ENCODE results near the gene SLC38A1.
"Not testable (repeated sequence)": the region's sequence is repeated elsewhere in the genome, so short reads cannot be mapped to it uniquely, and the experiment has no call there.

Gene SLC38A1

DNA sequence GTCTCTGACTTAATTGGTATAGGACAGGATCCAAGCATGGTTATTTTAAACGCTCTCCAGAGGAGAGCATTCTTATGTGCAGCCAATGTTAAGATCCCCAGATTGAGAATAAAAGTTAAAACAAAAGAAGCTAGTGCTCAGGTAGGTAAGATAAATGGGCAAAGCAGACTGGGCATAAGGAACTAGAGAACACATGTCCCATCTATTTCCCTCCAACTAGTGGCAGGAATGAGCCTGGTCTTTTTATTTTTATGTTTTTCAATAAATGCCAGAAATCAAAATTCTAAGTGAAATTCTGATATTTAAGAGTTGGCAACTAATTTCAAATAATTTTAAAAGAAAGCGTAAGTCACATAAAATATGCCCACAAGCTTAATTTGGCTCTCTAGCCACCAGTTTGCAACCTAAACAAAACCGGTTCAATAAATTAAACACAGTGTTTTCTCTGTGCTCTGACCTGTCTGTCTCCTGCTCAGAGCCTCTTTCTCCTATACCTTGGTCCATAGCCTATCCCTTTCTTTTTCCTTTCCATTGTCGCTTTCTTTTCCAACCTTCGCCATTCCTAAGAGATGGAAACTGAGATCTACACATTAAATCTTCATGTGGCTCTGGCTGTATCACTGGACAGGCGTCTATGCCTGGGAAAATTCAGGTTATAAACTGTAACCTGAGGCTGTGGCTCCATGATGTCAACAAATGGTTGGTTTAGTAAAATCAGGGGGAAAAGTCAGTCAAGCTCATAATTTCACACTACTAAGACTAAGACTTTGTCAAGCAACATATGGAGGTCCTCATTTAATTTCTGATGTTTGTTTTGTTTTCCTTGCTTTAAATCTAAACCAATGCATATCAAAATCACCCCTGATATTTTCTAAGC, 5.5 kb downstream of the SLC38A1 start:
- DNase-seq: no peak

DNA sequence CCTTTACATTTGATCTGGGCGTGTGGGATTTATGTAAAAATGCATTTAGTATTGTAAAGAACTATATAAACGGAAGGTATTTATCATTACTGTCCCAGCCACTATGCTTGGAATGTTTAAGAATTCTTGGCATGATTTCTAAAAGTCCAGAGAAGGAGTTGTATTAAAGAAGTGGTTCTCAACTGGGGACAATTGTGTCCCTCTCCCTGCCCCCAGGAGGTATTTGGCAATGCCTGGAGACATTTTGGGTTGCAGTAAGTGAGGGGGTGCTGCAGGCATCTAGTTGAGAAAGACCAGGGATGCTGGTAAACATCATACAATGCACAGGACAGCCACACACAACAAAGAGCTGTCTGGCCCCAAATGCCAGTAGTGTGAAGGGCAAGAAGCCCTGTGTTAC, 7.2 kb downstream of the SLC38A1 start:
- no peak for DNase-seq

DNA sequence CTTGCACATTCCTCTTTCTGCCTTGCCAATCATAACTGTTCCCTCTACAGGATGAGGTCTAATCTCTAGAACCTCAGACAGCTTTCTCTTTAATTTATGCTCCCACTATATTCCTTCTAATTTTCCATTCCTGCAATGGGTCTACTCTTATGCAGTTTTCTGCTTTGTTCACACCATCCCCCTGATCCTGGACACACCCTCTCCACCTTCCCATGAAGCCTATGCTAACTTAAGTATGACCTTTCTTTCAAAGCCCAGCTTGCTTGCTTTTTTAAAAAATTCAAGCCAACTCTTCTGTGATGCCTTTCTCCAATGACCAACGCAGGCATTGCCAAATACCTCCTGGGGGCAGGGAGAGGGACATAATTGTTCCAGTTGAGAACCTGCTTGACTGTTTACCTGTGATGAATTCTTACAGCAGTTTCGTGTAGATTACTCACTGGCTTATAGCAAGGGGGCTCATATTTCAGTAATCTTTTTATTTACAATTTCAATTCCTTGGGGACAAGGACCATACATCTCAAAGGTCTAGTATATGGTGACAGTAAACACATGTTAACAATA, 7.8 kb downstream of the SLC38A1 start:
- DNase-seq: peak in 2 of 3 experiments; percentile 25 to 65

DNA sequence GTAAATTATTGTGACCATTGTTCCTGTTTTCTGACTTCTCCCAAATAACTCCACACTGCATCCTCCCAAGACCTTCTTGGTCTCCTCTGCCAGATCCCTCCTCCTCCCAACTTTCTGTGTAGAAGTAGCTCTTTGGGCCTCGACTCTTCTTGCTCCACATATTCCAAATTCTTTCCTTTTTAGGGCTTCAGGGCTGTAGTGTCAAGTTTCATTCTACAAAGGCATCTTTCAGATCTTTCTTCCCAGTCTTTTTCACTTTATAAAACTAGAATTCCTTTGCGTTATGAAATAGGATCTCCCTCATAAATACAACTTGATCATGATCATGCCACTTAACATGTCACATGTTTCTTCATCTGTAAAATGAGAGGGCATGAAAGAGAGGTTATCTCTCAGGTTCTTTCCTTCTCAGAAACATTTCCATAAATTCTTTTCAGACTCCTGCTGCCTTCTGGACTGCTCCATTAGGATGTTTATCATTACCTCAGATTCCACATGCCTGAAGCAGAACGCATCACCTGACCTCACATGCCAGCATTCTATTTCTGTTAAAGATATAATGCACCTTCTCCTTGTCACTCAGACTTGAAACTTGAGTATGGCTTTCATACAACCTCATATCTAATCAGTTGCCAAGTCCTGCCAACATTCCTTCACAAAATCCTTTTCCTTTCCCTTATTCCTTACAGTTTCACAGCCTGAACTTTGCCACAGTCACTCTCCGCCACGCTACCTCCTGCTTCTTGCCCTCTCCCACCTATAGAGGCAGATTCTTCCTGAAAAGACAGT, 8.5 kb downstream of the SLC38A1 start:
- no peak for DNase-seq

DNA sequence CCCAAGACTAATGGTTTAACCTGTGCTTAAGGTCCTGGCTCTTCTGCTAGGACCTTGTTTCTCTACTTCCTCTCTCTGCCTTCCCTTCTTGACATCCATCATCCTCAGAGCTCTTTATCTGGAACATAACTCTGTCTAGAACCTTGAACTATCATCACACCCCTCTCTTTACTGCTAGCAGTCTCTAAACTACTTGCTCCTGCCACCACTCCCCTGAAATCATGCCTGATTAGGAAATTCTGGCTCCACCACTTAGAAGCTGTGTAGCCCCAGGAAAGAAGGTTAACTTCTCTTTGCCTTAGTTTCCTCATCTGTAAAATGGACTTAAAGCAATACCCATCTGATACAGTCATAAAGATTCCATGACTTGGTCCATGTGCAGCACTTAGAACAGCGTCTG, 9.1 kb downstream of the SLC38A1 start:
- DNase-seq: no peak

DNA sequence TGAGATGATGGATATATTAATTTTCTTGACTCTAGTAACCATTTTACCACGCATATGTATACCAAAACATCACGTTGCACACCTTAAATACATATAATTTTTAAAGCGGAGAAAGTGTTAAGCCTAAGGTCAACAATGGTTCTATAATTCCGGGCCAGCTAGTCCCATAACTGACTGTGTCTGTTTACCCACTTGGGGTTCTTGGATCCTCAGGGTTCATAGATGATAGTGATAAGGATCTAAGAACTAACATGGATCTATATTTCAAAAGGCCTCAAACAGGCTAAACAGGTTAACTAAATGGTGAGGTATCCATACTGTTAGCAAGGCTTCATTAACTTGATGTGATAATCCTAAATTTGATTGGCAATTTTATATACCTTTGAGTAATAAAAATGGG, 9.8 kb downstream of the SLC38A1 start:
- no peak for DNase-seq

DNA sequence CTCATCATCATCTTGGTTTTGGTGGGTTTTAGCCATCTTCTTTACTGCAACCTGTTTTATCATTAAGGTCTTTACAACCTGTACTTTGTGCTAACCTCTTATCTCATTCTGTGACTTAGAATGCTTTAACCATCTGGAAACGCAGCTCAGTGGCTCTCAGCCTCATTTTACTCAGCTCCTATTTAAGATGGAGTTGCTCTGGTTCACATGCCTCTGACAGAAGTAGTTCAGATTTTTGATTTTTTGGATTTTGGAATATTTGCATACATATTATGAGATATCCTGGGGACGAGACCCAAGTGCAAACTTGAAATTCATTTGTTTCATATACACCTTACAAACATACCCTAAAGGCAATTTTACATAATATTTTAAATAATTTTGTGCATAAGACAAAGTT, 10.7 kb downstream of the SLC38A1 start:
- no peak for DNase-seq

DNA sequence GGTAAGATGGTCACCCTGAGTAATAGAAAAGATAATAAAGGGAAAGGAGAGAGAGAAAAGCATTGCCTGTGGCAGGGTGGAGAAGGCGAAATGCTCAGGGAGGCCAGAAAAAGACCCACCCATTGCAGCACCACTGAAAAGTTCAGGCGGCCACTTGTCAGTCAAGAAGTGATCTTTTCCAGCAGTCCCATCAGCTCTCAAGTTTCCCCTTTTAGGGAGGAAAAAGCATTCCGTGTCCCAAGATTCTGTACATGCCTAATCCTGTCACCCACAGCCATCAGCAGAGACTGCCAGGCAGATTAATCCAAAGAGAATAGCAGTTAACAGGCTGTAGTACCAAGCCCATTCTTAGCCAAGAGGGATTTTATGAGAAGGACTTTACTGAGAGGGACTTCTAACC, 11.9 kb downstream of the SLC38A1 start:
- DNase-seq: no peak

DNA sequence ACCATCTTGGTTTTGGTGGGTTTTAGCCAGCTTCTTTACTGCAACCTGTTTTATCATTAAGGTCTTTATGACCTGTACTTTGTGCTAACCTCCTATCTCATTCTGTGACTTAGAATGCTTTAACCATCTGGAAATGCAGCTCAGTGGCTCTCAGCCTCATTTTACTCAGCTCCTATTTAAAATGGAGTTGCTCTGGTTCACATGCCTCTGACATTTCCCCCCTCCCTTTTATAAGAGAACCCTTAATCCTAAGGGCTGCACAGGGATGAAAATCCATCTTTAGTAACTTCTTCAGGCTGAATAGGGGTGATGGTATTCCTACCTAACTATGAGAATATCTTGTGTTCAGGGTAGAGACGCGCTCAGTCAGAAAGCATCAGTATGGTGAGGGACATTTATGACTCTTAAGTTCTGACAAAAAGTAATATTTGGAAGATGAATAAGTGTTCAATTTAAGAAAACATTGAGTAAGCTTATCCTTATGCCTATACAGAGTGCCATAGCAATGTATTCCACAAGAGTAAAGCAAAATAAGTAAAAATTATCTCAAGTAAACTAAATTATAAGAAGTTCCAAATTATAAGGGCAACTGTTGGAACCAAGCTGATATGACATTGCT, 15.2 kb downstream of the SLC38A1 start:
- DNase-seq: no peak

DNA sequence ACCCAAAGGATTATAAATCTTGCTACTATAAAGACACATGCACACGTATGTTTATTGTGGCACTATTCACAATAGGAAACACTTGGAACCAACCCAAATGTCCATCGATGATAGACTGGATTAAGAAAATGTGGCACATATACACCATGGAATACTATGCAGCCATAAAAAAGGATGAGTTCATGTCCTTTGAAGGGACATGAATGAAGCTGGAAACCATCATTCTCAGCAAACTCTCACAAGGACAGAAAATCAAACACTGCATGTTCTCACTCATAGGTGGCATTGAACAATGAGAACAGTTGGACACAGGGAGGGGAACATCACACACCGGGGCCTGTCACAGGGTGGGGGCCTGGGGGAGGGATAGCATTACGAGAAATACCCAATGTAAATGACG, 16.8 kb downstream of the SLC38A1 start:
- DNase-seq: not testable (repeated sequence)

DNA sequence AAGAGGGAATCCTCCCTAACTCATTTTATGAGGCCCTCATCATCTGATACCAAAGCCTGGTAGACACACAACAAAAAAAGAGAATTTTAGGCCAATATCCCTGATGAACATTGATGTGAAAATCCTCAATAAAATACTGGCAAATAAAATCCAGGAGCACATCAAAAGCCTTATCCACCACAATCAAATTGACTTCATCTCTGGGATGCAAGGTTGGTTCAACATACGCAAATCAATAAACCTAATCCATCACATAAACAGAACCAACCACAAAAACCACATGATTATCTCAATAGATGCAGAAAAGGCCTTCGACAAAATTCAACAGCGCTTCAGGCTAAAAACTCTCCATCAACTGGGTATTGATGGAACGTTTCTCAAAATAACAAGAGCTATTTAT, 18.9 kb downstream of the SLC38A1 start:
- DNase-seq: not testable (repeated sequence)

DNA sequence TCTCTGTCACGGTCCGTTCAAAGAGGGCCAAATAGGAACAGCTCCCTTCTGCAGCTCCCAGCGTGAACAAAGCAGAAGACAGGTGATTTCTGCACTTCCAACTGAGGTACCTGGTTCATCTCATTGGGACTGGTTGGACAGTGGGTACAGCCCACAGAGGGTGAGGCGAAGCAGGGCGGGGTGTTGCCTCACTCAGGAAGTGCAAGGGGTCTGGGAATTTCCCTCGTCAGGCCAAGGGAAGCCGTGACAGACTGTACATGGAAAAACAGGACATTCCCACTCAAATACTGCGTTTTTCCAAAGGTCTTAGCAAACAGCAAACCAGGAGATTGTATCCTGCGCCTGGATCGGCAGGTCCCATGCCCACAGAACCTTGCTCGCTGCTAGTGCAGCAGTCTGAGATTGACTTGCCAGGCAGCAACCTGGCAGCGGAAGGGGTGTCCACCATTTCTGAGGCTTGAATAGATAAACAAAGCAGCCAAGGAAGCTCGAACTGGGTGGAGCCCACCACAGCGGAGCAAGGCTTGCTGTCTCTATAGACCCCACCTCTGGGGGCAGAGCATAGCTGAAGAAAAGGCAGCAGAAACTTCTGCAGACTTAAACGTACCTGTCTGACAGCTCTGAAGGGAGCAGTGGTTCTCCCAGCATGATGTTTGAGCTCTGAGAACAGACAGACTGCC, 22.7 kb downstream of the SLC38A1 start:
- DNase-seq: no peak

DNA sequence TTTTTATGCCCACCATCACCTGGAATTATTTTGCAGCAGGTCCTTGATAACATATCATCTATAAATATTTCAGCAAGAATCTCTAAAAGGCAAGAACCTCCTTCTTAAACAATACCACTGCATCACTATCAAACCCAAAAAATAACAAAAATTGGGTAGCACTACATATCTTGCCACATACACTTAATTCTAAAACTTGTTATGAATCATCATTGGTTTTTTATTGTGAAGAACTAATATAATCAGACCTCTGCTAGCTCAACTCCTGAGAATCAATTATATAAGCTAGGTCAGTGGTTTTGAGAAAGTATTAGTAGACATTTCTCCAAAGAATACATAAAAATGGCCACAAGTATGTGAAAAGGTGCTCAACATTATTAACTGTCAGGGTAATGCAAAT, 23.8 kb downstream of the SLC38A1 start:
- no peak for DNase-seq

DNA sequence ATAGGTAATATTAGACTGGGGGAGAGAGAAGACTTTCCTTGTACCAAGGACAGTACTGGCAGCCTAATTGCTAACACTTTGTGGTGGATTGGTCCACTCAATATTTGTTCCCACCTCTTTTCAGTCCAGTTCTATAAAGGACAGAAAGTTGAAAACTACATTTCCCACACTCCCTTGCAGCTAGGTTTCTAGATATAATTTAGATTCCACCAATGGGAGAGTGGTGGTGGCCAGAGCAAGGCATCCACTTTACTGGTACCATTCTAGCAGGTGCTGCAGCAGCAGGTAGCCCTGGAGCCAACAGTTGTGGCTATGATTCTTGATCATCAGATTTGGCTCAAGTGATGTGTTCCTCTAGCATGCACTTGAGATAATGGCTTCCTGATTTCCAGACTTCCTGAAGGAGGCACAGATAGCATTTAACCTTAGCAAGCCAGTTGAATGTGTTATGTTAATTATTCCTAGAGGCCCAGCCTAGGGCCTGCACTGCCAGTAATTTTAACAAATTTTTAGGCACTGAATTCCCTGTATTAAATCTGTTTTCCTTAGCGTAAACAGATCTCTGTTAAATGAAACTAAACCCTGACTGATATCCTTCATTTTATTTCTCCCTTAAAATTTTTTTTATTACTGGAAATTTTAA, 24.4 kb downstream of the SLC38A1 start:
- peak in 1 of 3 experiments; percentile 22 for DNase-seq

DNA sequence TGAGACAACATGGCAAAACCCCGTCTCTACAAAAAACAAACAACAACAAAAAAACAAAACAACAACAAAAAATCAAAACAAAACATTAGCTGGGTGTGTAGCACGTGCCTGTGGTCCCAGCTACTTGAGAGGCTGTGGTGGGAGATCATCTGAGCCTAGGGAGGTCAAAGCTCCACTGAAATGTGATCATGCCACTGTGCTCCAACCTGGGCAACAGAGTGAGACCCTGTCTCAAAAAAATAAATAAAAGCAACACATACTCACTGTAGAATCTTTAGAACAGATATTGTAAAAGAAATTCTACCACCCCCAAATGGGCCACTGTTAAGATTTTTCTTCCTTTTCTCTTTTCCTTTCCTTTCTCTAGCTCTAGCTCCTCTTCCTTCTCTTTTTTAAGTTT, 26.3 kb downstream of the SLC38A1 start:
- no peak for DNase-seq

DNA sequence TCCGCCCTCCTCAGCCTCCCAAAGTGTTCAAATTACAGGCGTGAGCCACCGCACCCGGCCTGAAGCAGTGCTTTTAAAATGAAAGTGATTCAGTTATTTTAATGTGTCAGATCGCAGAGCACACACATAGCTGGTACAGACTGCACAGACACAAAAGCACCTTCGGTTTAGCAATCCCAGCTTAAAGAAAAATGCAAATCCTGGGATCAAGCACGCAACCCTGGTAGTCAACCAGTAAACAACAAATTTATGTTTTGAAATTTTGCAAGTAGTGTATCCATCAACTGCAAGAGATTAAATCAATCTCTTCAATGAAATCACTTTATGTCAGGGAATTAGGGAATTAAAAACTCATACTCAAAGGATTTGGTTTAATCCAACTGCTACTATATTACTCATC, 28.4 kb downstream of the SLC38A1 start:
- no peak for DNase-seq

DNA sequence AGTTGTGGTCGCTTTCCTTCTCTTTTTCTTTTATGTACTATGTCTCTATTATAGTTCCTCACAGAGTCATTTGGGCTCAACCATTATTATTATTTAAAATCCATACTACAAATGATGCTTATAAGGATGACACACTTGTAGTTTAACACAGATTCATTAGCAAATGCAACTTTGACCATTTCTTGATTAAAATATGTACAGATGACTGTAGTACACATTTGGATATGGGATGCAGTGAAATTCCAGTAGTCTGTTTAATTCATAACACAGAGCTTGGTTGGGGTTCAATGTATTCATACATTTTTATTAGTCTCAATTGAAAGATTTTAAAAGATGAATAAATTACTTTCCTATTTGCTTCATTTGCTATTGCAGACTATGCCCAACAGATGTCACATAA, 30.0 kb downstream of the SLC38A1 start:
- no peak for DNase-seq

DNA sequence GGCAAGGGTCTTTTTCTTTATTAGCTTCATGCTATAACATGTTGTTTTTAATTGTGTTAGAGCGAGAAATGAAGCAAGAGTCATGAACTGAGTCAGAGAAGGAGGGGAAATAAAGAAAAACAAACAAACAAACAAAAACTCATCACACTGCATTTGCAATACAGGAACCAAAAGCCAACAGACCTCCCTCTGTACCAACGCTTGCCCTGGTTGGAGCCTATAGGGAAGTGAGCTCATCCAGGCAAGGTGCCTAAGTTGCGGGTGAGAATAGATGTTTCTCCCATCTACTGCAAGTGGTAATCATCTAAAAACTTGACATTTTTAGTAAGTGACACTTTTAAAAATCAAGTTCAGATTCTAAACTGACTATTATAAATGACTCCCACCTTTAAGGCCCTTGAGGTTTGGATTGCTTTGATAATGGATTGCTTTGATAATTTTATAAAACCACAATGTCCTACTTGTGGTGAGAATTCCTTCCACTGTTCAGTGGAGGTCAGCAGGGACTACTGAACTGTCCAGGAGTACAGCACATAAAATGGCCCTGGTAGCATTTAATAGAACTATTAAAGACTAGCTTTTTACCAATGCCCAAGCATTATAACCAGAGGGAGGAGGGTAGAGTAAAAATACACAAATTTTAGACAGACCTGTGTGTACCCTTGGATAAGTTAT, 31.3 kb downstream of the SLC38A1 start:
- DNase-seq: no peak

DNA sequence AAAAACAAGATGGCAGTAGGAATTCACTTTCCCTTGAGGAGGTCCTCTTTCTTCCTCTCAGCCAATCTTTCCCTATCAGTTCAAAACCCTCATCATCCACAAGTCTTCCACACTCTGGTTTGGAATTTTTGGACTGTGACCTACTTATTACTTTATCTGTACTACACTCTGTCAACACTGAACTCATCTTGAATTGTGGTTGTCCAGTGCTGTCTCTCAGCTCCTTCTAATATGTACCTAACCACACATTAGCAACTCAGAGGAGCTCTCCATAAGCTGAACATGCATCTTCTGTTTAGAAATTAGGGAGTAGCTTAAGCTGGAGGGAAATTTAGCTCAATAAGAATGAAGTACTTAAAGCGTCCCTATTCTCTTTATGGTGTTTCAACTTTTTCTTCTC, 34.8 kb downstream of the SLC38A1 start:
- DNase-seq: no peak

DNA sequence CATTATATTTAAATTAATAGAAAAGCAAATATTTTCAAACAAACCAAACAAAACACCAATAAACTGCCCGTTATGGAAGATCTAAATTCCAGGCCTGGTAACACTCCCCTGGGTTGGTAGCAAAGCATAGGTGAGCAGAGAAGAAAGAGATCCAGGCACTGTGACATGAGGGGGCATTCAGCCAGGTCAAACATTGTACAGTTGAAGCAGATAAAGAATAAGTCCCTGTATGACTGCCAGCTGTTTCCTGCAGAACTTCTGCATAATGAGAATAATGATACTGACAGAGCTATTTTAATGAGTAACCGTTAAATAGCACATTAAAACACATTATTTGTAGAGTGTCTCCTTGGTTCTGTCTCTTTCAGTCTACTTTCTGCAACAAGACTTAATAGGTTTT, 35.4 kb downstream of the SLC38A1 start:
- peak in 1 of 3 experiments; percentile 20 for DNase-seq

DNA sequence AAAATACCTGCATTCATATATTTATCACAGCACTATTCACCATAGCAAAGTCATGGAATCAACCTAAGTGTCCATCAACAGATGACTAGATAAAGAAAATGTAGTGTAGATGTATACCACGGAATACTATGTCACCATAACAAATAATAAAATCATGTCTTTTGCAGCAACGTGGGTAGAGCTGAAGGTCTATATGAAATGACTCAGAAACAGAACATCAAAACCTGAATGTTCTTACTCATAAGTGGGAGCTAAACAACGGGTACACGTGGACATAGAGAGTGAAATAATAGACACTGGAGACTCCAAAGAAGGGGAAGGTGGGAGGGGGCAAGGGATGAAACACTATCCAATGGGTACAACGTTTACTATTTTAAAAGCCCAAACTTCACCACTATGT, 37.9 kb downstream of the SLC38A1 start:
- DNase-seq: no peak

DNA sequence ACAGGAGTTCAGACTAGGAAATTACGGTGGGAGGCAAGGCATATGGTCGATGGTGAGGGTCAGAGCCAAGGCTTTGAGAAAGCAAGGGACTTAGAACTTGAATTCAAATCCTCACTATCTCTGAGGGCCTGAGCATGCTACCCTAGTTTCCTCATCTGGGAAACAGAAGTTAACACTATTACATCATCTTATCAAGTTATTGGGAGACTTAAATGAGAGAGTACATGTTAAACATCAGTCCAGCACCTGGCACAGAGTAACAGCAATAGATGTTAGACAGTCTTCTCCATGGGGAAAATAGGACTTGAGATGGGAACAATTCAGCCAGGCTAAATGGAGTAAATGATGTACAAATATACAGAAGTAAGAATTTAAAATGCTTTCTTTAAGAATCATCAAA, 38.5 kb downstream of the SLC38A1 start:
- DNase-seq: no peak
